Hepatocyte (in vitro differentiated cells): ENCODE data around the gene RBM23.

Experiments
- CTCF ChIP-seq: fragments of 200-600 bp; sonication (generic); IDR thresholded peaks from 2 replicates; pipeline ENCODE4 v1.5.1; 2016; ENCODE audit warnings: antibody characterized with exemption, mild to moderate bottlenecking; ENCODE audit not compliant: poor library complexity
- EZH2 ChIP-seq: fragments of 200-600 bp; sonication (generic); IDR thresholded peaks from 2 replicates; pipeline ENCODE4 v1.6.1; 2016; ENCODE audit warnings: antibody characterized with exemption, mild to moderate bottlenecking, borderline replicate concordance
- EZH2phosphoT487 ChIP-seq: fragments of 200-600 bp; sonication (generic); IDR thresholded peaks from one replicate; pipeline ENCODE4 v1.6.1; 2018; ENCODE audit warnings: antibody characterized with exemption, mild to moderate bottlenecking, low read depth, moderate library complexity; ENCODE audit not compliant: unreplicated experiment, severe bottlenecking

- no peak for TF ChIP-seq CTCF
- TF ChIP-seq EZH2phosphoT487, result no peak
- TF ChIP-seq EZH2, result no peak
Observed at GRCh38 chr14:22887260-22887989, 31.5 kb downstream of the RBM23 start.
